NT2/D1 (cell line): ENCODE results near the gene UBL3.

ENCODE experiments used
- SUZ12 ChIP-seq: IDR thresholded peaks from 2 replicates; pipeline ENCODE4 v1.6.1; 2011; ENCODE audit not compliant: insufficient read length, insufficient read depth; ENCODE audit errors: extremely low read depth
- YY1 ChIP-seq: IDR thresholded peaks from 2 replicates; pipeline ENCODE4 v1.6.1; 2011; ENCODE audit not compliant: insufficient read length, insufficient read depth
- ZNF274 ChIP-seq: IDR thresholded peaks from 2 replicates; pipeline ENCODE4 v1.6.1; 2011; ENCODE audit warnings: mild to moderate bottlenecking, low read depth, low read length

- no peak for TF ChIP-seq YY1
- TF ChIP-seq ZNF274, result no peak
- TF ChIP-seq SUZ12, result no peak
Measured at GRCh38 chr13:29758531-29759114, 91.8 kb downstream of the UBL3 start.
